GM23338 (cell line): ENCODE results near the gene PAX2. TPM values are rescaled to one million over a fixed set of nuclear protein-coding genes. Genes with fewer than 3 reads are reported as not detected.

Experiments used
- ATAC-seq: fragments of 200-7000 bp; cut with Tn5 transposase; 3 replicates; pipeline ENCODE4 v1.9.1; 2020
- DNase-seq: peaks from one replicate; pipeline ENCODE4 v3.0.0-alpha.2; 2015; ENCODE audit warnings: low spot score
- H2AFZ ChIP-seq: fragments of 200-600 bp; sonication (generic); 2 replicates; pipeline ENCODE4 v1.8.0; 2016; ENCODE audit warnings: antibody characterized with exemption, mild to moderate bottlenecking, moderate library complexity
- H3F3A ChIP-seq: fragments of 200-600 bp; sonication (generic); replicated peaks from 2 replicates; pipeline ENCODE4 v1.8.0; 2017; ENCODE audit warnings: antibody characterized with exemption, mixed run types, low read depth
- H3K27ac ChIP-seq: fragments of 200-600 bp; sonication (generic); 2 replicates; pipeline ENCODE4 v1.6.1; 2016; ENCODE audit warnings: low read depth
- H3K27me3 ChIP-seq: fragments of 200-600 bp; sonication (generic); 2 replicates; pipeline ENCODE4 v1.8.0; 2016; ENCODE audit warnings: mild to moderate bottlenecking, mixed run types, moderate library complexity; ENCODE audit not compliant: insufficient read depth
- H3K36me3 ChIP-seq: fragments of 200-600 bp; sonication (generic); 2 replicates; pipeline ENCODE4 v1.8.0; 2016; ENCODE audit warnings: mild to moderate bottlenecking; ENCODE audit not compliant: insufficient read depth
- H3K4me1 ChIP-seq: fragments of 200-600 bp; sonication (generic); 2 replicates; pipeline ENCODE4 v1.8.0; 2016; ENCODE audit warnings: mild to moderate bottlenecking, moderate library complexity; ENCODE audit not compliant: insufficient read depth
- H3K4me2 ChIP-seq: fragments of 200-600 bp; sonication (generic); 2 replicates; pipeline ENCODE4 v1.7.1; 2017; ENCODE audit warnings: mixed run types
- H3K4me3 ChIP-seq: fragments of 200-600 bp; sonication (generic); 2 replicates; pipeline ENCODE4 v1.6.1; 2016; ENCODE audit warnings: mixed run types
- H3K79me2 ChIP-seq: fragments of 200-600 bp; sonication (generic); replicated peaks from 2 replicates; pipeline ENCODE4 v1.8.0; 2017; ENCODE audit warnings: mild to moderate bottlenecking; ENCODE audit not compliant: insufficient read depth
- H3K9me2 ChIP-seq: fragments of 200-600 bp; sonication (generic); 2 replicates; pipeline ENCODE4 v1.8.0; 2017; ENCODE audit not compliant: insufficient read depth
- H4K20me1 ChIP-seq: fragments of 200-600 bp; sonication (generic); replicated peaks from 2 replicates; pipeline ENCODE4 v1.8.0; 2017; ENCODE audit warnings: mild to moderate bottlenecking; ENCODE audit not compliant: insufficient read depth
- H3K27ac Mint-ChIP-seq: 2 replicates; pipeline ENCODE4 v1.8.0; 2020; ENCODE audit warnings: inconsistent platforms, mild to moderate bottlenecking, moderate library complexity, mixed read lengths
- H3K27me3 Mint-ChIP-seq: 3 replicates; pipeline ENCODE4 v1.8.0; 2022; ENCODE audit warnings: low read depth, mild to moderate bottlenecking, moderate library complexity, mixed read lengths, inconsistent platforms; ENCODE audit not compliant: insufficient read depth, poor library complexity
- H3K36me3 Mint-ChIP-seq: 3 replicates; pipeline ENCODE4 v1.8.0; 2021; ENCODE audit warnings: low read depth, mild to moderate bottlenecking, inconsistent platforms, moderate library complexity, mixed read lengths
- H3K4me1 Mint-ChIP-seq: 3 replicates; pipeline ENCODE4 v1.8.0; 2020; ENCODE audit warnings: mild to moderate bottlenecking, inconsistent platforms, mixed read lengths
- H3K4me3 Mint-ChIP-seq: 3 replicates; pipeline ENCODE4 v1.8.0; 2021; ENCODE audit warnings: moderate library complexity, mild to moderate bottlenecking, inconsistent platforms, mixed read lengths
- H3K9me3 Mint-ChIP-seq: 3 replicates; pipeline ENCODE4 v1.8.0; 2020; ENCODE audit warnings: moderate library complexity, mild to moderate bottlenecking, inconsistent platforms, mixed read lengths
- CREB1 ChIP-seq: fragments of 250-450 bp; sonication (Bioruptor Pico); IDR thresholded peaks from 2 replicates; pipeline ENCODE4 v1.5.0; 2020; ENCODE audit warnings: low read depth, mild to moderate bottlenecking, moderate library complexity
- CTCF ChIP-seq, 2 experiments: fragments of 200-600 bp in 1 of 2; sonication (generic) in 1 of 2; conservative IDR thresholded peaks; 2 replicates each; pipeline versions ENCODE4 v1.5.1 to v1.6.1; 2016 to 2017; ENCODE audit warnings: antibody characterized with exemption in 2 of 2, low read depth in 2 of 2, mild to moderate bottlenecking in 2 of 2, moderate library complexity in 1 of 2
- ETS1 ChIP-seq: IDR thresholded peaks from 2 replicates; pipeline ENCODE4 v1.6.1; 2016; ENCODE audit warnings: antibody characterized with exemption
- EZH2 ChIP-seq: fragments of 200-600 bp; sonication (generic); IDR thresholded peaks from one replicate; pipeline ENCODE4 v1.8.0; 2017; ENCODE audit warnings: antibody characterized with exemption, mild to moderate bottlenecking, low read depth; ENCODE audit not compliant: unreplicated experiment
- EZH2phosphoT487 ChIP-seq: fragments of 200-600 bp; sonication (generic); IDR thresholded peaks from one replicate; pipeline ENCODE4 v1.8.1; 2018; ENCODE audit warnings: antibody characterized with exemption; ENCODE audit not compliant: unreplicated experiment
- JUNB ChIP-seq: IDR thresholded peaks from one replicate; pipeline ENCODE4 v1.6.1; 2016; ENCODE audit warnings: antibody characterized with exemption; ENCODE audit not compliant: unreplicated experiment
- NANOG ChIP-seq: IDR thresholded peaks from 2 replicates; pipeline ENCODE4 v1.6.1; 2016; ENCODE audit warnings: antibody characterized with exemption, borderline replicate concordance
- POLR2AphosphoS5 ChIP-seq: IDR thresholded peaks from 2 replicates; pipeline ENCODE4 v1.6.1; 2016; ENCODE audit warnings: antibody characterized with exemption, low read depth
- REST ChIP-seq: IDR thresholded peaks from one replicate; pipeline ENCODE4 v1.6.1; 2018; ENCODE audit warnings: antibody characterized with exemption; ENCODE audit not compliant: unreplicated experiment
- STAT1 ChIP-seq: IDR thresholded peaks from one replicate; pipeline ENCODE4 v1.6.1; 2016; ENCODE audit warnings: antibody characterized with exemption; ENCODE audit not compliant: unreplicated experiment
- ZNF114 ChIP-seq: fragments of 250-450 bp; sonication (Bioruptor Pico); IDR thresholded peaks from 2 replicates; pipeline ENCODE4 v1.5.0; 2020; ENCODE audit warnings: mild to moderate bottlenecking, moderate library complexity
- ZNF331 ChIP-seq: fragments of 250-450 bp; sonication (Bioruptor Pico); IDR thresholded peaks from 2 replicates; pipeline ENCODE4 v1.5.0; 2020; ENCODE audit warnings: low read depth, mild to moderate bottlenecking, moderate library complexity
- ZNF462 ChIP-seq: fragments of 250-450 bp; sonication (Bioruptor Pico); IDR thresholded peaks from 2 replicates; pipeline ENCODE4 v1.5.0; 2020; ENCODE audit warnings: mild to moderate bottlenecking, moderate library complexity
- polyA plus RNA-seq: library from polyadenylated mRNA; unstranded; fragments of >200 nt; fragmentation: Nextera tagmentation; extraction: Ambion mirVana; gene quantifications from 2 replicates; pipeline ENCODE4 v1.2.1, GENCODE V29; 2016
- total RNA-seq: library from RNA; depleted of rRNA; stranded (reverse); fragments of >200 nt; shearing (Covaris generic); gene quantifications from 2 replicates; pipeline ENCODE4 v1.2.3, GENCODE V29; 2014

PAX2 gene
- total and polyA plus RNA-seq, 2 experiments from 2014 or later, result not detected

- Mint-ChIP-seq H3K27me3 (peaks cover 24% of the 10 kb centered on the region), H3K36me3 (no peaks in the 10 kb centered on the region; the same call in 2 of the 3 replicates), H3K27ac (no peak overlapping the region; the same call in 1 of the 2 replicates), H3K9me3 (0 out of 3 replicates have a peak, but pooled peaks cover 3% of the 10 kb centered on the region), H3K4me1 (peaks cover 25% of the 10 kb centered on the region), H3K4me3 (no peak overlapping the region; the same call in 2 of the 3 replicates)
- peak; percentile 53 for DNase-seq
- Histone ChIP-seq H3K4me2 (peak overlapping the region; percentile 10), H3K36me3 (no peaks in the 10 kb centered on the region), H3K79me2 (no peaks in the 10 kb centered on the region), H2AFZ (peak overlapping the region; percentile 28; the same call in 1 of the 2 replicates), H3K27ac (no peak overlapping the region), H3K4me3 (no peak overlapping the region), H4K20me1 (no peaks in the 10 kb centered on the region), H3K4me1 (peaks cover 8% of the 10 kb centered on the region), H3K9me2 (no peaks in the 10 kb centered on the region), H3F3A (no peaks in the 10 kb centered on the region), H3K27me3 (no peaks in the 10 kb centered on the region)
- no peak for TF ChIP-seq STAT1
- no peak for TF ChIP-seq EZH2phosphoT487
- TF ChIP-seq ZNF331 (CRISPR knock-in tag), result no peak
- no peak for TF ChIP-seq ZNF114 (CRISPR knock-in tag)
- TF ChIP-seq EZH2, result no peak
- no peak for TF ChIP-seq POLR2AphosphoS5
- no peak for TF ChIP-seq NANOG
- TF ChIP-seq JUNB, result no peak
- TF ChIP-seq ZNF462 (CRISPR knock-in tag), result no peak
- no peak for TF ChIP-seq ETS1
- TF ChIP-seq REST, result no peak
- TF ChIP-seq CTCF (conservative IDR thresholded peaks at IDR 0.05; ENCODE audit: low read depth in 2 of 2), result no peak
- no peak for TF ChIP-seq CREB1
- peak; percentile 74 for ATAC-seq
These were observed 31.3 kb downstream of the PAX2 start for GRCh38 chr10:100776671-100777070.
